T-helper 22 cell (primary cell): Measurements from ENCODE around the gene CA7.
"Not testable (repeated sequence)": the region's sequence is repeated elsewhere in the genome, so short reads cannot be mapped to it uniquely, and the experiment has no call there.

ENCODE experiments used
- DNase-seq: peaks from one replicate; pipeline ENCODE4 v3.0.0-alpha.2; 2020; ENCODE audit warnings: low read depth

The CA7 gene

DNA sequence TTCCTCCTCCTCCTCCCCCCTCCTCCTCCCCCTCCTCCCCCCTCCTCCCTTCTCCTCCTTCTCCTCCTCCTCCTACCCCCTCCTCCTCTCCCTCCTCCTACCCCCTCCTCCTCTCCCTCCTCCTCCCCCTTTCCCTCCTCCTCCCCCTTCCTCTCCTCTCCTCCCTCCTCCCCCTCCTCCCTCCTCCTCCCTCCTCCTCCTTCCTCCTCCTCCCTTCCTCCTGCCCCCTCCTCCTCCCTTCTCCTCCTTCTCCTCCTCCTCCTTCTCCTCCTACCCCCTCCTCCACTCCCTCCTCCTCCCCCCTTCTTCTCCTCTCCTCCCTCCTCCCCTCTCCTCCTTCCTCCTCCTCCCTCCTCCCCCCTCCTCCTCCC, 29.5 kb downstream of the CA7 start:
- no peak for DNase-seq

DNA sequence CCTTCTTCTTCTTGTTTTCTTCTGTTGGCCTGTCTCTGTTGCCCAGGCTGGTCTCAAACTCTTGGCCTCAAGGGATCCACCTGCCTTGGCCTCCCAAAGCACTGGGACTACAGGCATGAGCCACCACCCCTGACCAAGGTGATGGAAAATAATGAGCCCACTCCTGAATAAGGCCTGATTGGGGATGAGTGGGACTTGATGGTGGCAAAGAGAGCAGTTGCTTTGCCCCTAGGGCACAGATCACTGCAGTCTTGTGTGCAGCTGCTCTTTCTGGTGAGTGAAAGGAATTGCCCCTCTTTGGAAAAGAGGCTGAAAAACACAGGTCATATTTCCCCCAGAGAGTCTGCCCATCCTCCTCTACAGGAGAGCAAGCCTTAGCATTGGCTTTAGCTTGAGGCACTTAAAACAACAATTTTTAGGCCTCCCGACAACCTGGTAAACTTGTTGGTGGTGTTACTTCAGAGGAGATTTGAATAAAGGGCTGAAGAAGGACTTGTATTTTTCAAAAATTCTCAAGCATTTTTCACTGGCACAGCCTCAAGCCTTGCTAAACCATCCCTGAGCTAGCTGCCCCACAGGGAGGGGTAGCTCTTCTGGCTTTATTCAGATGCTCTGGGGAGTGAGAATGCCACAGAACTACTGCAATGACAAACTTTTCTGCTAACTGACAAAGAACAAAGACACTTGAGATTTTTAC, 30.0 kb downstream of the CA7 start:
- no peak for DNase-seq

DNA sequence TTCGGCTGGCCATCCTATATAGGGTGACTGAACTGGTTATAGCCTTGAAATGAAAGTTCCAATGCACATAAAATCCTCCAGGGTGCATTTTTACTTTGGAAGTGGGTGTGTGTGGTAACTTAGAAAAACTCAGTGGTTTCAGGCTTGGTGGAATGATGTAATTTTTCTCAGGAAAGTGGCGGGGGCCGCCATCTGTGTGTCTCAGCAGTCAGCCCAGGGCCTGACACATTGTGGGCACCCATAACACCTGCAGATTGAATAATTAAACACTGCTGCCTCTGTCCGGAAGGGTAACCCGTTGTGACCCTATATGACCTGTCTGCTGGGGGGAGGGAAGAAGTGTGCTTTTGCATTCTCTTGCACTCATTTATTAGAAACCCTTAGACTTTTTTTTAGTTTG, 33.9 kb downstream of the CA7 start:
- DNase-seq, result no peak

DNA sequence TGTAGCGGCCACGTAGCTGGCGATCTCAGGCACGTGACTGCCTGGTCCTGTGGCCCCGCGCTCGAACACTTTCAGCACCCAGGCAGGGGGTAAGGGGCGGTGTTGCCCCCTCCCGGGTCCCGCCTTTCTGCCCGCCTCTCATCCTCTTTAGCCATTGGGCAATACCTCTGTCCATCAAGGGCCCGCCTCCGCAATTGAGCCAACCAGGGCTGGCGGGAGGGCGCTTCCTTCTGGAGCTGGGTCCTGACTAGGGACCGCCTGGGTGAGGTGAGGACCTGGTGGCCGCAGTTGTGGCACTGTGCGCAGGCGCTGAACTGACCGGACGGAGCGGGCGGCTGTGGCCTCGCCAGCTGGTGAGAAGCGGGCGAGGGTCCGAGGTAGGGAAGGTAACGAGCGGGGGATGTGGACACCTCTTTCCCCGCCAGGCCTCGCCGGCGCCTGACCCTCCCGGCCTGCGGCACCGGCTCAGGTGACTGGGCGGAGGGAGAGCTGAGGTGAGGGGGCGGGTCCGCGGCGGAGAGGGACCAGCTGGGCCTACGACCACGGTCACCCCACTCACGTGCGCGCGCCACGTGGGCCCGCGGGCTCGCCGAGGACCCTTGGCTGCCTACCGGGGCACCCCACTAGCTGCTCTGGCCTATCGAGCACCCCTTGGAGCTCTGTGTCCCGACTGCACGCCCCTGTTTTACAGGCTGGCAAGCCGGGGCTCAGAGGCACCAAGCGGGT, 36.2 kb downstream of the CA7 start, which contains the start of gene PDP2:
PDP2 (plus strand) TSS at position 228 of the 726 bp plus-strand sequence. CDS start 3,770 bp downstream, outside the sequence.
- DNase-seq, result peak; percentile 82

DNA sequence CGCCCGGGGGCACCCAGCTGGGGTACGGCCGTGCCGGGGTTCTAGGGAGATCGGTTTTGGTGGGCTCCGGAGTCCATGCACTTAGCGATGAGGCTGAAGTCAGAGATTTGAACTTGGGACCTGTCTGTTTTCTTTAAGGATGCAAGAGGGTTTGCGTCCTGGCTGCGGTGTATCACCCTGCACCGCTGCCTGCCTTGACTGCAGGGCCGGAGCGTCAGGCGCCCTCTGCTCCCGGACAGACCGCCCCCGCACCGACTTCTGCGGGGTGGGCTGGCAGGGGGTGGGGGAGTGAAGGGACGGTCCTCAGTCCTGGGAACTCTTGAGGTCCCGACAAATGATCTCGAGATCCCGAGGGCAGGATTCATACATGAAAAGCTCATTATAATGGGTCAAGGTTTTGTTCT, 36.8 kb downstream of the CA7 start:
- DNase-seq, result no peak

DNA sequence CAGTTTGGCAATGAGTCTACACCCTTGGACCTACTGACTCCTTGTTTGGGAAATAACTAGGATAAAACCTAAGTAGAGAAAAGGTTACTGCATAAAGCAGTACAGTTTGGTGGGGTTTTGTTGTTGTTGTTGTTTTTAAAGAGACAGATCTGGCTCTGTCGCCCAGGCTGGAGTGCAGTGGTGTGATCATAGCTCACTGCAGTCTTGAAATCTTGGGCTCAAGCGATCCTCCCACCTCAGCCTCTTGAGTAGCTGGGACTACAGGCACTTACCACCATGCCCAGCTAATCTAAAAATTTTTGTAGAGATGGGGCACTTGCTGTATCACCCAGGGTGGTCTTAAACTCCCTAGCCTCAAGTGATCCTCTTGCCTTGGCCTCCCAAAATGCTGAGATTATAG, 37.3 kb downstream of the CA7 start:
- no peak for DNase-seq

DNA sequence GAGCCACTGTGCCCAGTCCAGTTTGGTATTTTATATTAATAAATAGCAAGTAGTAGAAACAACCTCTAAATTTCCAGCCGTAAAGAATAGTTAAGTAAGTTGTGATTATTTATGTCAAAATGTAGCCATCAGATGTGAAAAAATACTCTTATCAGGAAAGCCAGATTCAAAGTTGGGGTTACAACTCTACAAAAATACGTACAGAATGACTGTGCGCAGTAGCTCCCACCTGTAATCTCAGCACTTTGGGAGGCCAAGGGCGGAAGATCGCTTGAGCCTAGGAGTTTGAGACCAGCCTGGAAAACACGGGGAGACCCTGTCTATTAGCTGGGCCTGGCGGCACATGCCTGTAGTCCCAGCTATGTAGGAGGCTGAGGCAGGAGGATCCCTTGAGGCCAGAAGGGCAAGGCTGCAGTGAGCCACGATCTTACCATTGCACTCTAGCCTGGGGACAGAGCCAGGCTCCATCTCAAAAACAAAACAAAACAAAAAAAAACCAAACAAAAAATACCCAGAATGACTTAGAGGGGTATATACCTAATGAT, 37.8 kb downstream of the CA7 start:
- DNase-seq, result no peak

DNA sequence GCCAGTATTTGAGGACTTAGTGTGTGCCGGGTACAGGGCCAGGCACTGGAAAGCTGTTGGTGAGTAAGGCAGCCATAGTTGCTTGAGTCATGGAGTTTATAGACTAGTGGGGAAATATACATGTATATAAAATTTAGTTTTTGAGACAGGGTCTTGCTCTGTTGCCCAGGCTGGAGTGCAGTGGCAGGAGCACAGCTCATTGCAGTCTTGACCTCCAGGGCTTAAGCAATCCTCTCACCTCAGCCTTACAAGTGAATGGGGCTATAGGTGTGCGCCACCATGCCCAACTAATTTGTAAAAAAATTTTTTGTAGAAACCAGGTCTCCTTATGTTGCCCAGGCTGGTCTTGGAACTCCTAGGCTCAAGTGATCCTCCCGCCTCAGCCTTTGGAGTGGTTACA, 38.5 kb downstream of the CA7 start:
- DNase-seq, result no peak

DNA sequence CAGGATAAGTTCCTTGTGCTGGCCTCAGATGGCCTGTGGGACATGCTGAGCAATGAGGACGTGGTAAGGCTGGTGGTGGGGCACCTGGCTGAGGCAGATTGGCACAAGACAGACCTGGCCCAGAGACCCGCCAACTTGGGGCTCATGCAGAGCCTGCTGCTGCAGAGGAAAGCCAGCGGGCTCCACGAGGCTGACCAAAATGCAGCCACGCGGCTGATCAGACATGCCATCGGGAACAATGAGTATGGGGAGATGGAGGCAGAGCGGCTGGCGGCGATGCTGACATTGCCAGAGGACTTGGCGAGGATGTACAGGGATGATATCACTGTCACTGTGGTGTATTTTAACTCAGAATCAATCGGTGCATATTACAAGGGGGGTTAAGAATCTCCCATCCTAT, 41.3 kb downstream of the CA7 start:
- no peak for DNase-seq

DNA sequence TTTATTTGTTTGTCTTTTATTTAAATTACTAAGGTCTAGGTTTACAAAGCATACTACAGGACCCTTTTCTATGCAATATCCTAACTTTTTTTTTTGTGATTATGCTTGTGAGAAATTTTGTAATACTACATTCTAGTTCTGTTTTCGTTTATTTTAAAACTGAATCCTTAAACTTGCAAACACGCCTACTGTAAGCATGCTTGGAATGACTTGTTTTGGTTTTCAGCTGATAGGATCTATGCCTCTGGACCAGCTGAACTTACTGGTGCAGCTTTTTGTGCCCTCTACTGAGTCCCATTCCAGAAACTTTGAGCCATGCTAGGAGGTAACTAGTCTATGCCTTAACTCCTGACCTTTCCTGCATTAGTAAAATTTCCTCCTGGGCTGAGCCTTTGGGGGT, 42.1 kb downstream of the CA7 start:
- no peak for DNase-seq

DNA sequence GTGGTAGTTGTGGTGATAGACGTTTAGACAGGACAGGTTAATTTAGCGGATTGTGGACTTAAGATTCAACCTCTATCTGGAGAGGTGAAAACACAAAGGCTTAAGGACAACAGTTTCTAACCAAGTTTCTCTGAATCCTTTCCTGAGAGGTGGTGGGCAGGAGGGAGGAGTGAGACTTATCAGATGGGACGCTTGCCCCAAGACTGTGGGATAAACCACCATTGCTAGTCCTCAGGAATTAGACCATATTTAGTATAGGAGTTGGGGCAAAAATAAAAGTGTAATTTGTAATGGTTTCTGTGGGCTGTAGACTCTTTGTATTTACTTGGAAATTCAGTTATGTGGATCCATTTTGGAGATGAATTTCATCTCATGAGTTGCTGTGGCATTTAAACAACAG, 42.7 kb downstream of the CA7 start:
- DNase-seq, result no peak

DNA sequence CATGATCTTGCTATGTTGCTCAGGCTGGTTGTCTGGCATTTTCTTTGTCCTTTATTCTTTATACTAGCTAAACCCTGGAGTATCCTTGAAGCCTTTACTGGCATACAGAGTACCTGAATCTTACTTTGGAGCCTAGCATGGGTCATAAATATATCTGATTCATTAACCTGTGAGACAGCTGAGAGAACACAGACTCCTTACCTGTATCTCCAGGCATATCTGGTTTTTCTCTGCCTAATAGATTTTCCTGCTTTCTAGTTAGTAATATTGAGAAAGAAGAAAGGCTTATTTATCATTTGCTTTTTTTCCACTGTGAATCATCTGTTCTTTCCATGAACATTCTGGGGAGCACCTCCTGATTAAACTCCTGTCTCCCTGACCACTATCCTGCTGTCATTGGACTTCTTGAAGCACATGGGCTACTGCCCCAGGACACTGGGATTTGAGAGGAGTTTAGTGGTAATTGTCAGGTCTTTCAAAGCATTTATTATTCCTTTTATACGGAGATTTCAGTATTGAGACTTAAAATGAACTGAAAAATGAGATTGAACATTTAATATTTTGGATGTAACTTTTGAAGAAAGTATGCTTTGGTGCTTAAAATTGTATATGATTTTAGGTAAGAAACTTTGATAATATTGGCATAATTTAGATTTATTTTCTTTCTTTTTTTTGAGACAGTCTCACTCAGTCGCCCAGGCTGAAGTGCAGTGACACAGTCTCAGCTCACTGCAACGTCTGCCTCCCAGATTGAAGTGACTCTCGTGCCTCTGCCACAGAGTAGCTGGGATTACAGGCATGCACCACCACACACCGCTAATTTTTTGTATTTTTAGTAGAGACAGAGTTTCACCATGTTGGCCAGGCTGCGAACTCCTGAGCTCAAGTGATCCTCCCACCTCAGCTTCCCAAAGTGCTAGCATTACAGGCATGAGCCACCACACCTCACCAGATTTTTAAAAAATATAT, 44.7 kb downstream of the CA7 start:
- DNase-seq, result no peak

DNA sequence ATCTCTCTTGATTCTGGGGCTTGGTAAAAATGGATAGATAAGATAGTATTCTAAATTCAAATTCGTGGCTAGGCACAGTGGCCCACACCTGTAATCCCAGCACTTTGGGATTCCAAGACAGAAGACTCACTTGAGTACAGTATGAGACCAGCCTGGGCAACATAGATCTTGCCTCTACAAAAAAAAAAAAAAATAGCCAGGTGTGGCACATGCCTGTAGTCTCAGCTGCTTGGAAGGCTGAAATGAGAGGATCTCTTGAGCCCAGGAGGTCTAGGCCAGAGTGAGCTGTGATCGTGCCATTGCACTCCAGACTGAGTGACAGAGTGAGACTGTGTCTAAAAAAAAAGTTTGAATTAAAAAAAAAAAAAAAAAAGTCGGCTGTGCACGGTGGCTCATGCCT, 45.4 kb downstream of the CA7 start:
- DNase-seq, result no peak

DNA sequence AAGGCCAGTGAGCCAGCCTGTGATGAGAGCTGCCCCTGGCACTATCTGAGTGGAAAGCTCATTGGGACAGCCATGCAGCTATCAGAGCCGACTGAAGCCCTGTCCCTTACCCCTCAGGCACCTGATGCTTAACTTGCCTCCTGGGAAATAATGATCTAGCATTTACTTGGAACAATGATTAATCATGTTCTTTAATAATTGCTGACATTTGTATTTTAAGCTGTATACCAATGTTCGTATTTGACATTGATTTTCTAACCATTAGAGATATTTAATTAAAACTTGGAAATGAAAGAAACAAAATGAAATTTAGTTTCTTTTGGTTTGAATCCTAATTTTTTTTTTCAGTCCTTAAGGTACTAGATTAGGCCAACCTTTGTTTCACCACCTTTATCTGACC, 46.6 kb downstream of the CA7 start:
- no peak for DNase-seq

DNA sequence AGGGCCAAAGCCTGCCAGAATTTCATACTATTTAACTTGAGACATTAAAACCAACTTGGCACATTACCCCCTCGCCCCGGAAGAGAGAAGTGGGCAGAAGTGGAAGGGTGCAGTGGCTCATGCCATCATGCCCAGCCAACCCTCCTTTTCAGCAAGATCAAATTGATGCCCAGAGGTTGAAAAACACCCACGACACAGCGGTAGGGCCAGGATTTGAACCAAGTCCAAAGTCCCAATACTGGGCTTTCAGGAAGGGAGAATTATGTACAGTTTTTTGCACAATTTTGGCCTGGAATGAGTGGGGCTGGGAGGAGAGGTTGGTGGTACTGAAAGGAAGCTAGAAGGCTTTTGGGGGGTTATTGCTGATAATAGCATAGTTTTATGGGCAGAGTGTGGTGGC, 47.1 kb downstream of the CA7 start:
- no peak for DNase-seq

DNA sequence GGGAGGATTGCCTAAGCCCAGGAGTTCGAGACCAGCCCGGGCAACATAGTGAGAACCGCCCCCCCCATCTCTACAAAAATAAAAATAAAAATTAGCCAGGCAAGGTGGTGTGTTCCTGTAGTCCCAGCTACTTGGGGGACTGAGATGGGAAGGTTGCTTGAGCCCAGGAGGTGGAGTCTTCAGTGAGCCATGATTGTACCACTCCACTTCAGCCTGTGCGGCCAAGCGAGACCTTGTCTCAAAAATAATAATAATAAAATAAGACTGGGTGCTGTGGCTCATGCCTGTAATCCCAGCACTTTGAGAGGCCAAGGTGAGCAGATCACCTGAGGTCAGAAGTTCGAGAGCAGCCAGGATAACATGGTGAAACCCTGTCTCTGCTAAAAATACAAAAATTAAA, 47.6 kb downstream of the CA7 start:
- no peak for DNase-seq

DNA sequence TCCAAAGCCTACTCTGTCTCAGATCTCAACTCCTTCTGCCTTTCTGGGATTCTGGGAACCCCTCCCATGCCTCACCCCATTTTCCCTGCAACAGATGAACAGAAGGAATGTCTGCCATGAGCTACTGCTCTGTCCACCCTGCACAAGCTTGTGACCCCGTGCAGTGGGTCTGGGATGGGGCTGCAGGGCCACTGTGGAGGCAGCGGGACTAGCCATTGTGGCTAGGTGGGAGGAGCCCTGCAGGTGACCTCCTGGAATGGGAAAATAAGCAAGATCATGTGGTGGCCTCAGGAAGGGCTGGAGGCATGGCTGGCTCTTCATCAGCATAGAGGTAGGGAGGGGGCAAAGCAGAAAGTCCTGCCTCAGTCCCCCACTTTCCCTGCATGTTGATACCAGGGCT, 49.8 kb downstream of the CA7 start:
- no peak for DNase-seq

DNA sequence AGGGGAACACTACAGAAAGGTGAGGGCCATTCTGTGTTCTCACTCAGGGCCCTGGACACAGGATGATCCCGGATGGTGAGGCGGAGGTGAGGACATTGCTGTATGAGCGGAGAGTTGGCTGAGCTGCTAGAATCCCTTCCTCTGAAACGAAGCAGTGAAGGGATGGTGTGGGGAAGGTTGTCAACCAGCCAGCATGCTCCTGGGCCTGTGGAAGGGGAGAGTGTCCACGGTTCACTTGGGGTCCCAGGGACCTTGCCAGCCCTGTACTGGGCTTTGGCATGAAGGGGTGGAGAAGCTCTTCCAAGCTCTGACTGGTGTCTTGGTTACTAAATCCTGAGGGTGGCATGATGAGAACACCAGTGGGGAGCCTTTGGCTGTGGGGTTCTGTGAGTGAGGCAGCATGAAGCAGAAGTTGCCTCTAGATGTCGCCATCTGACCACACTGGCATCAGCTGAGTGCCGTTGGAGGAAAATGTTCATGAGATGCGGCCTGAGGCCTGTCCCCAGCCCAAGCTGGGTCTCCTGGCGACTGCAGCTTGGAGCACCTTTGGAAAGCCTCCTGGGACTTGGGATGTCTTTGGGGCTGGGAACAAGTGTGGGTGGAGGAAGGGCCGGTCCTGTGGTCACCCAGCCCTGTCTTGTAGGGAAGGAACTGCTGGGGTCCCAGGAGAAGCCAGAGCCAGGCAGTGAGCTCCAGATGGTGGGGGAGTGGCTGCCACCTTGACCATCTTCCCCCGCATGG, 50.9 kb downstream of the CA7 start:
- DNase-seq, result no peak

DNA sequence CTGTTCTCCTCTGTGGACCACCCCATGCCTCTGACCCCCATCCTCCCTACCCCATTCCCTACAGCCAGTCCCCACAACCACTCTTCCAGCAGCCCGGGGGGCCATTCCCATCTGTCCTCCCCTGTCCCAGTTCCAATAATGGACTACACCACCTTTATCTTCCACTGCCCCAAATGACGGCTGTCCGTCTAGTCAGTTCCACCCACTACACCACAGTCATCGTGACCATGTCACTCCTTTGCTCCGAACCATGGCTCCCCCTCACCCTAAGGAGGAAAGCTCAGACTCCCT, 51.4 kb downstream of the CA7 start:
- no peak for DNase-seq

DNA sequence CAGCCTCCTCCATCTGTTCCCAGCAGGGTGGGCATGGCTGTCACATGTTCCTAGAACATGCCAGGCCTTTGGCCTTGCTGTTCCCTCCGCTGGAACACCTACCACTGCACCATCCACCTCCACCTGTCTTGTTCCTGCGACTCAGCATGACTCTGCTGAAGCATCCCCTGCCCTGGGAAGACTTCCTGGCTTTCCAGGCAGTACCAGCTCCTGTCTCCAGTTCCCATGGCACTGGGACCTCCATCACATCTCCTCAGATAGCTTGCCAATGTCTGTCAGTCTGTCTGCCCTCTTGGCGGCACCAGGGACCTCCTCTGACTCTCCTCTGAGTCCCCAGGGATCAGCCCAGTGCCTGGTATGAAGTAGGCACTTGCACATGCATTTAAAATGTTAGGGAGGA, 51.8 kb downstream of the CA7 start:
- no peak for DNase-seq

DNA sequence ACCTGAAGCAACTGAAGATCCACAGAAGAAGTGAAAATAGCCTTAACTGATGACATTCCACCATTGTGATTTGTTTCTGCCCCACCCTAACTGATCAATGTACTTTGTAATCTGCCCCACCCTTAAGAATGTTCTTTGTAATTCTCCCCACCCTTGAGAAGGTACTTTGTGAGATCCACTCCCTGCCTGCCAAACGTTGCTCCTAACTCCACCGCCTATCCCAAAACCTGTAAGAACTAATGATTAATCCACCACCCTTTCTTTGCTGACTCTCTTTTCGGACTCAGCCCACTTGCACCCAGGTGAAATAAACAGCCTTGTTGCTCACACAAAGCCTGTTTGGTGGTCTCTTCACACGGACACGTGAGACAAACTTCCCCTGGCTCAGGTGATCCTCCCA, 52.5 kb downstream of the CA7 start:
- not testable (repeated sequence) for DNase-seq

DNA sequence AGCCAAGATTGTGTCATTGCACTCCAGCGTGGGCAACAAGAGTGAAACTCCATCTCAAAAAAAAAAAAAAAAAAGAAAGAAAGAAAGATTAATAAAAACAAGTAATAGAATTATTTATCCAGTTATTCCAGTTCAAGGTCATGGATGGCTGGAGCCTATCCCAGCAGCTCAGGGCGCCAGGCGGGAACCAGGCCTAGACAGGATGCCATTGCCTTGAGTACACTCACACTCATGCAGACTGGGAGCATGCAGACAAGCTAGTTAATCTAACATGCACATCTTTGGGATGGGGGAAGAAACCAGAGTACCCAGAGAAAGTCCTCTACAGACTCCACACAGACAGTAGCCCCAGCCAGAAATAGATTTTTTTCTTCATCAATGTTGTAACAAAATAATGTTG, 54.0 kb downstream of the CA7 start:
- DNase-seq, result no peak
